A549 treated with Hydrocortisone at 1 μM for 4 hours (cell line): Measurements from ENCODE around the gene FXYD5. TPM values are rescaled to one million over a fixed set of nuclear protein-coding genes. Genes with fewer than 3 reads are reported as not detected.

ENCODE experiments used
- total RNA-seq: library from RNA; stranded (reverse); fragments of 200-300 nt; extraction: Qiagen RNA extraction; gene quantifications from 5 replicates; pipeline ENCODE4 v1.2.3, GENCODE V29; 2022

The FXYD5 gene, protein sequence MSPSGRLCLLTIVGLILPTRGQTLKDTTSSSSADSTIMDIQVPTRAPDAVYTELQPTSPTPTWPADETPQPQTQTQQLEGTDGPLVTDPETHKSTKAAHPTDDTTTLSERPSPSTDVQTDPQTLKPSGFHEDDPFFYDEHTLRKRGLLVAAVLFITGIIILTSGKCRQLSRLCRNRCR
- total RNA-seq = 175 to 215 TPM (median 202 TPM) in 5 replicates

DNA sequence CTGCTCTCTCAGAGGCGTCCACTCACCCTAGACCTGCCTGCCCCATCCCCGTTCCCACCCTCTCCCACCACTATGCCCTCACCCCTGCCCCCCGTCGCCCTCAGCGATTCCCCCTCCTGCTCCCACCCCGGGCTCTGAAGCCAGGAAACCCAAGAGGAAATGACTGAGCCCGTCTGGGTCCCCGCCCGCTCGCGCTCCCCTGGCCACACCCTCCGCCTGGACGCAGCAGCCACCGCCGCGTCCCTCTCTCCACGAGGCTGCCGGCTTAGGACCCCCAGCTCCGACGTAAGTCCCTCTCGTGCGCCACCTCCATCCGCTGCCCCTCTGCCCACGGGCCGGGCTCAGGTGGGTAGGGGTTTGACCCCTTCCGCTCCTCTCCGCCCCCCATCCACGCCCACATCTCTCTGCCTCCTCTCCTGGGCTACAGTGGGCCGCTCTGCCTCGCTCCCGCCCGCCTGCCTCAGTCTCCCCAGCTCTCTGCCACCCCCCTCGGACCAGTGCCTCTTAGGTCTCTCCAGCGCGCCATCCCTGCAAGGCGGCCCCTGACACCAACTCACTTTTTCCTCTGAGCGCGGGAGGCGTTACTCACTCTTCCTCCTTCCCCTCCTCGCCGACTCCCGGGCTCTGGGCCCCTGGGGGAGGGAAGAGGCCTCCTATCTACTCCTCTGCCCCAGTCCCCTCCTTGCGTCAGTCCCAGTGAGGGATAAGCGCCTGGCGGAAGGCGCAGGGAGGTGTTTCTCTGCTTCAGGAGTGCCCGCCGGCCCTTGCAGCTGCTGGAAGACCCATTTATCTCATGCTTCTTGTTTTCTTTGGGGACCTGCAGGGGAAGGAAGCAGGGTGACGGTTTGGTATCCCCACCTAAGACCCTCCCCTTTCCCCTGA lies at the start of gene FXYD5:
Gene FXYD5, plus strand, starts transcription at position 211 of the 882 bp plus-strand sequence. CDS start 816 bp downstream, outside the sequence.

DNA sequence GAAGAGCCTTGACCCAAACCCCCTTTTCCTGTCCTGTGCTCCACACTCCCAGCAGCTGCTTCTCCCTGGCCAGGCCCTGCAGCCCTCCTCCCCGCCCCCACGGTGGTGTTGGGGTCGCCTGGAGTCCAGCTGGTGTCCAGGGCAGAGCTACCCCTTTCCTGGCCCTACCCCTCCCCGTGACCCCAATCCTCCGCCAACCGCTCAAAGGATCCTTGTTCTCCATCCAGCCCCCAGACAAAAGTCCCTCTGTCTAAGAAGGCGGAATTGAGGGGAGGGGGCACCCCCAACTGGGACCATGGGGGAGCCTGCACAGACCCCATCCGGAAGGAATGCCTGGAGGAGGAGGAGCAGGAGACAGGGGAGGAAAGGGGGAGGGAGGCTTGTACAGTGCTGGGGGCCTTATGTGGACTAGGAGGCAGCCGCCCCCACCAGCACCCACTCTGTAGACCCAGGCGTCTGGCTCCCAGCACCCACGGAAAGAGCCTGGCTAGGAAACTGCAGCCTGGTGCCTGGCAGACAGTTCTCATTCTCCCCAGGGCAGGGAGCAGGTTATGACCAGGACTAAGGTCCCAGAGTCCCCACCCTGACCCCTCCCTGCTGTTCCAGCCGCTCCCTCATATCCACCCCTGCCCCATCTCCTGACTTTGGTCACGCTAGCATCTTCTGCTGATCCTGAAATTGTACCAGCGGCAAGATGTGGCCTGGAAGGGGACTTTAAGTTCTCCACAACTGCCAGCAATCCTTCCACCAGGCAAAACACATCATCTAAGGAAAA lies 39.2 kb upstream of the FXYD5 start, which contains the start of gene FXYD3:
Gene FXYD3, plus strand, starts transcription at position 647 of the 775 bp plus-strand sequence. CDS start 3,554 bp downstream, outside the sequence.

DNA sequence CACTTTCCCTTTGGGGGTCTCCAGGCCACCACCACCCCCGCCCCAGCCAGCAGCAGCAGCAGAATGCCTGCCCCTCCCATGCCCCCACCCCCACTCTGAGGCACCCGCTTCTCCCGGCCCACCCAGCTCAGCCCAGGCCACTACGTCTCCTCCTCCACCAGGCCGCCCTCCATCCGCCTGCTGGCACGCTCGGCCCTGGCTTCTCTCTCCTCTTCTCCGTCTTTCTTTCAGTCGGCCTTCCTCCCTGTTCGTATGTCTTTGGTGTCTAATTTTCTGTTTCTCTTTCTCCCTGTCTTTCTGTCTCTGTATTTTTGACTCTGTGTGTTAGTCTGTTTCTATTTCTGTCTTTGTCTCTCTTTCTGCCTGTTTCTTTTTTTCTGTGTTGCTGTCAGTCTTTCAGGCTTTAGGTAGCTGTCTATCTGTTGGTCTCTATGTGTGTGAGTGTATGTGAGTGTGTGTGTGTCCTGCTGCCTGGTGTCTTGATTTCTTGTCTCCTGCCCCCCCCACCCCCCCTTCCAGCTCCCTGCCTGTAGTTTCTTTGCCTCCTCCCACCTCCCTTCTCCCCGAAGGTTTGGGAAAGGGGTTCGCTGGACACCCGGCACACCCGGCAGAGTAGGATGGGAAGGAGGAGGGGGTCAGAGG lies 19.8 kb upstream of the FXYD5 start, which contains the start of gene LGI4:
Gene LGI4, minus strand, starts transcription at position 459 of the 642 bp plus-strand sequence. Its CDS starts 379 bp downstream, at position 80.

DNA sequence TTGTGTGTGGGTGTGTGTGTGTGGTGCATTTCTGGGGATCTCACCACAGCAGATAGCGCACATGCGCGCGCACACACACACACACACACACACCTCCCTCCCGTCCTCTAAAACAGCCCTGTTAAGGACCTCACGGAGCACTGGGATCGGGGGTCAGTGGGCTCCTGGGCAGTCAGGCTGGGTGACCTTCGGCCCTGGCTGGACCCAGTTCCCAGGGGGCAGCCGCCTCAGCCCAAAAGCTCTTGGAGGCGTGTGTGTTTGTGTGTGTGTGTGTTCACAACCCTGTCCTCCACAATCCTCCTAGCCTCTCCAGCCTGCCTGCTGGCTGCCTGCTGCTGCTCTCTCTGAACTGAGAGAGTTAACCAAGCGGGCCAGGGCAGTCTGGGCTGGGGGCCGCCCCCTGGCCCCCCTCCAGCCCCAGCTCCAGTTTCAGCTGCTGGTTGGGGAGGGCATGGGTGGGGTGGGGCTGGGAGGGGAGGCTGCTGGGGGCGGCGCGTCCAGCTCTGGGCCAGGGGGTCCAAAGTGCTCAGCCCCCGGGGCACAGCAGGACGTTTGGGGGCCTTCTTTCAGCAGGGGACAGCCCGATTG lies 16.1 kb upstream of the FXYD5 start, which contains the start of gene FXYD1:
Gene FXYD1, plus strand, starts transcription at position 520 of the 588 bp plus-strand sequence. CDS start 1,256 bp downstream, outside the sequence.

DNA sequence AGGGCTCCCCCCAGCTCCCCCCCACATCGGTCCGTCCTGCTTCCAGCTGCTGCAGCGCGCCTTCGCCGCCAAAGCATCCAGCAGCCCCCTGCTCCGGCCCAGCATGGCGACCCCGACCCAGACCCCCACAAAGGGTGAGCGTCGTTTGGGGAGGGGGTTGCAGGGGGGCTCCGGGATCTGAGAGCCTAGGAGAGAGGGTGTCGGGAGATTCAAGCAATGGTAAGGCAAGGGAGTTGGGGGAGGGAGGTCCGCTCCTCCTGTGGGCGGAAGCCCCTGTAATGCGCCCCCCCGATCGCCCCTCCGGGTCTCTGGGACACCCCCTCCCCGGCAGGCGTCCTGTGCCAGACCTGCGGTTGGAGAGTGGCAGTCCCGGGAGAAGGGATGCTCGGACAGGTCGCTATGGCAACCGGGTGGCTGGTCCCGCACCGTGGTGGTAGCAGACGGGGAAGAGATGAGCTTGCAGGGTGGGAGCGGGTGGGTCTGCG lies 11.3 kb upstream of the FXYD5 start, which contains the start of gene FXYD7:
Gene FXYD7, plus strand, starts transcription at position 25 of the 485 bp plus-strand sequence. Its CDS starts 79 bp downstream, at position 104.

Other genes with a start within 250 kb of the FXYD5 start
- 4.7 to 6.8 TPM (median 4.9 TPM) in 5 replicates for gene ZNF30, start 227.8 kb upstream of the FXYD5 start, total RNA-seq
- 1.4 to 2.0 TPM (median 1.6 TPM) in 5 replicates for gene ZNF792, start 190.5 kb upstream of the FXYD5 start, total RNA-seq
- 142 to 158 TPM (median 147 TPM) in 5 replicates for gene GRAMD1A, start 154.4 kb upstream of the FXYD5 start, total RNA-seq
- 12.9 to 20.2 TPM (median 18.8 TPM) in 5 replicates for gene SCN1B, start 124.3 kb upstream of the FXYD5 start, total RNA-seq
- gene HPN, start 113.0 kb upstream of the FXYD5 start, total RNA-seq = 0.06 to 0.20 TPM (median 0.20 TPM) in 3 of 5 replicates, not detected in the others
- gene FXYD3, start 38.9 kb upstream of the FXYD5 start, total RNA-seq = 0.18 to 0.71 TPM (median 0.32 TPM) in 5 replicates
- 0.21 to 0.42 TPM (median 0.26 TPM) in 5 replicates for gene LGI4, start 19.7 kb upstream of the FXYD5 start, total RNA-seq
- 0.32 to 0.59 TPM (median 0.33 TPM) in 3 of 5 replicates, not detected in the others for gene FXYD1, start 15.9 kb upstream of the FXYD5 start, total RNA-seq
- 0.17 to 0.44 TPM (median 0.25 TPM) in 5 replicates for gene FXYD7, start 11.5 kb upstream of the FXYD5 start, total RNA-seq
- gene FAM187B, start 74.0 kb downstream of the FXYD5 start, total RNA-seq = not detected in 5 replicates
- 6.8 to 12.1 TPM (median 10.2 TPM) in 5 replicates for gene LSR, start 94.3 kb downstream of the FXYD5 start, total RNA-seq
- 120 to 158 TPM (median 149 TPM) in 5 replicates for gene USF2, start 114.2 kb downstream of the FXYD5 start, total RNA-seq
- gene HAMP, start 127.8 kb downstream of the FXYD5 start, total RNA-seq = 0.02 to 0.22 TPM (median 0.12 TPM) in 3 of 5 replicates, not detected in the others
- gene MAG, start 137.4 kb downstream of the FXYD5 start, total RNA-seq = not detected in 5 replicates
- 0.68 to 1.2 TPM (median 0.95 TPM) in 5 replicates for gene CD22, start 174.5 kb downstream of the FXYD5 start, total RNA-seq
- 0.07 TPM in 2 of 5 replicates, not detected in the others for gene FFAR1, start 193.2 kb downstream of the FXYD5 start, total RNA-seq
- gene FFAR3, start 203.7 kb downstream of the FXYD5 start, total RNA-seq = 0.09 TPM in 2 of 5 replicates, not detected in the others
- not detected in 5 replicates for gene GPR42, start 216.3 kb downstream of the FXYD5 start, total RNA-seq